HL-60 (cell line): ENCODE measurements around the gene KCNH8.

ENCODE experiments used
- DNase-seq, 2 experiments: peaks; one replicate each; pipeline ENCODE4 v3.0.0-alpha.2; 2010 to 2020; ENCODE audit warnings: low read depth in 1 of 2, low spot score in 1 of 2
- H3K27ac ChIP-seq: fragments of 250-450 bp; sonication (Bioruptor Pico); replicated peaks from 2 replicates; pipeline ENCODE4 v1.5.1; 2020; ENCODE audit warnings: mild to moderate bottlenecking, moderate library complexity
- H3K27me3 ChIP-seq: fragments of 250-450 bp; sonication (Bioruptor Pico); 2 replicates; pipeline ENCODE4 v1.5.1; 2021; ENCODE audit warnings: mild to moderate bottlenecking, moderate library complexity; ENCODE audit not compliant: insufficient read depth, poor library complexity, severe bottlenecking
- H3K4me3 ChIP-seq: replicated peaks from 2 replicates; pipeline ENCODE4 v1.5.1; 2011; ENCODE audit warnings: mild to moderate bottlenecking, control low read depth, low read length; ENCODE audit not compliant: insufficient read depth
- GABPA ChIP-seq: IDR thresholded peaks from 2 replicates; pipeline ENCODE4 v1.6.1; 2012; ENCODE audit warnings: low read depth
- POLR2AphosphoS5 ChIP-seq: IDR thresholded peaks from 2 replicates; pipeline ENCODE4 v1.6.1; 2012; ENCODE audit warnings: low read depth
- SPI1 ChIP-seq: IDR thresholded peaks from 2 replicates; pipeline ENCODE4 v1.6.1; 2012; ENCODE audit warnings: low read depth, mild to moderate bottlenecking, borderline replicate concordance
- TF ChIP-seq, protein P1 (sequence below): IDR thresholded peaks from 2 replicates; pipeline ENCODE4 v1.6.1; 2012; ENCODE audit warnings: low read depth; ENCODE audit not compliant: insufficient replicate concordance
- TF ChIP-seq, protein P2 (sequence below): IDR thresholded peaks from one replicate; pipeline ENCODE4 v1.5.1; 2011; ENCODE audit warnings: low read length, control low read depth, inconsistent platforms; ENCODE audit not compliant: insufficient read depth

Gene KCNH8

GRCh38 chr3:19384868-19385267 is 236.6 kb downstream of the KCNH8 start:
- no peaks in the 10 kb centered on the region for H3K27me3 ChIP-seq
- TF ChIP-seq GABPA (no peak), POLR2AphosphoS5 (no peak), SPI1 (no peak)
- TF ChIP-seq, protein P1, sequence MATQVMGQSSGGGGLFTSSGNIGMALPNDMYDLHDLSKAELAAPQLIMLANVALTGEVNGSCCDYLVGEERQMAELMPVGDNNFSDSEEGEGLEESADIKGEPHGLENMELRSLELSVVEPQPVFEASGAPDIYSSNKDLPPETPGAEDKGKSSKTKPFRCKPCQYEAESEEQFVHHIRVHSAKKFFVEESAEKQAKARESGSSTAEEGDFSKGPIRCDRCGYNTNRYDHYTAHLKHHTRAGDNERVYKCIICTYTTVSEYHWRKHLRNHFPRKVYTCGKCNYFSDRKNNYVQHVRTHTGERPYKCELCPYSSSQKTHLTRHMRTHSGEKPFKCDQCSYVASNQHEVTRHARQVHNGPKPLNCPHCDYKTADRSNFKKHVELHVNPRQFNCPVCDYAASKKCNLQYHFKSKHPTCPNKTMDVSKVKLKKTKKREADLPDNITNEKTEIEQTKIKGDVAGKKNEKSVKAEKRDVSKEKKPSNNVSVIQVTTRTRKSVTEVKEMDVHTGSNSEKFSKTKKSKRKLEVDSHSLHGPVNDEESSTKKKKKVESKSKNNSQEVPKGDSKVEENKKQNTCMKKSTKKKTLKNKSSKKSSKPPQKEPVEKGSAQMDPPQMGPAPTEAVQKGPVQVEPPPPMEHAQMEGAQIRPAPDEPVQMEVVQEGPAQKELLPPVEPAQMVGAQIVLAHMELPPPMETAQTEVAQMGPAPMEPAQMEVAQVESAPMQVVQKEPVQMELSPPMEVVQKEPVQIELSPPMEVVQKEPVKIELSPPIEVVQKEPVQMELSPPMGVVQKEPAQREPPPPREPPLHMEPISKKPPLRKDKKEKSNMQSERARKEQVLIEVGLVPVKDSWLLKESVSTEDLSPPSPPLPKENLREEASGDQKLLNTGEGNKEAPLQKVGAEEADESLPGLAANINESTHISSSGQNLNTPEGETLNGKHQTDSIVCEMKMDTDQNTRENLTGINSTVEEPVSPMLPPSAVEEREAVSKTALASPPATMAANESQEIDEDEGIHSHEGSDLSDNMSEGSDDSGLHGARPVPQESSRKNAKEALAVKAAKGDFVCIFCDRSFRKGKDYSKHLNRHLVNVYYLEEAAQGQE: no peak
- TF ChIP-seq, protein P2, sequence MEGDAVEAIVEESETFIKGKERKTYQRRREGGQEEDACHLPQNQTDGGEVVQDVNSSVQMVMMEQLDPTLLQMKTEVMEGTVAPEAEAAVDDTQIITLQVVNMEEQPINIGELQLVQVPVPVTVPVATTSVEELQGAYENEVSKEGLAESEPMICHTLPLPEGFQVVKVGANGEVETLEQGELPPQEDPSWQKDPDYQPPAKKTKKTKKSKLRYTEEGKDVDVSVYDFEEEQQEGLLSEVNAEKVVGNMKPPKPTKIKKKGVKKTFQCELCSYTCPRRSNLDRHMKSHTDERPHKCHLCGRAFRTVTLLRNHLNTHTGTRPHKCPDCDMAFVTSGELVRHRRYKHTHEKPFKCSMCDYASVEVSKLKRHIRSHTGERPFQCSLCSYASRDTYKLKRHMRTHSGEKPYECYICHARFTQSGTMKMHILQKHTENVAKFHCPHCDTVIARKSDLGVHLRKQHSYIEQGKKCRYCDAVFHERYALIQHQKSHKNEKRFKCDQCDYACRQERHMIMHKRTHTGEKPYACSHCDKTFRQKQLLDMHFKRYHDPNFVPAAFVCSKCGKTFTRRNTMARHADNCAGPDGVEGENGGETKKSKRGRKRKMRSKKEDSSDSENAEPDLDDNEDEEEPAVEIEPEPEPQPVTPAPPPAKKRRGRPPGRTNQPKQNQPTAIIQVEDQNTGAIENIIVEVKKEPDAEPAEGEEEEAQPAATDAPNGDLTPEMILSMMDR: no peak
- H3K27ac ChIP-seq: no peak overlapping the region
- no peak for DNase-seq
- no peak overlapping the region for H3K4me3 ChIP-seq

GRCh38 chr3:19392150-19392549 is 243.8 kb downstream of the KCNH8 start:
- Histone ChIP-seq H3K27ac (no peak overlapping the region), H3K4me3 (no peak overlapping the region), H3K27me3 (no peaks in the 10 kb centered on the region)
- TF ChIP-seq GABPA (no peak), SPI1 (no peak), POLR2AphosphoS5 (no peak)
- TF ChIP-seq, protein P2: no peak
- TF ChIP-seq, protein P1: no peak
- no peak for DNase-seq

- no peaks in the 10 kb centered on the region for H3K27me3 ChIP-seq
- no peak overlapping the region for H3K4me3 ChIP-seq
- TF ChIP-seq, protein P1: no peak
- TF ChIP-seq, protein P2: no peak
- no peak for TF ChIP-seq SPI1
- TF ChIP-seq POLR2AphosphoS5: no peak
- TF ChIP-seq GABPA: no peak
- DNase-seq: no peak
- H3K27ac ChIP-seq: no peak overlapping the region
Observed at GRCh38 chr3:19394946-19395345, 246.6 kb downstream of the KCNH8 start.
